H1 (cell line): Measurements from ENCODE around the gene KNDC1. TPM values are rescaled to one million over a fixed set of nuclear protein-coding genes. Genes with fewer than 3 reads are reported as not detected.

ENCODE experiments used
- GTF2F1 ChIP-seq: IDR thresholded peaks from 2 replicates; pipeline ENCODE4 v1.6.1; 2012; ENCODE audit warnings: low read depth, low read length, improper control_type of control experiment, borderline replicate concordance
- ZNF274 ChIP-seq: IDR thresholded peaks from 2 replicates; pipeline ENCODE4 v1.7.0; 2012; ENCODE audit warnings: low read length, borderline replicate concordance; ENCODE audit errors: extremely low read depth
- polyA plus RNA-seq, 7 experiments: library from polyadenylated mRNA; depleted of rRNA in 3 of 7; stranded (reverse) in 5 of 7; unstranded in 2 of 7; fragments of >200 nt in 5 of 7; fragments of 200-250 nt in 2 of 7; gene quantifications; 1 replicate in 5 of 7; 2 replicates in 1 of 7; 4 replicates in 1 of 7; pipeline versions ENCODE4 v1.2.1 to v1.2.3, GENCODE V29; 2011 to 2013; ENCODE audit warnings: missing spikeins in 2 of 7, mixed read lengths in 2 of 7
- total RNA-seq: library from RNA; stranded (reverse); fragmentation: NEBNext Ultra II Directional; extraction: Animal tissue kit (Norgen Biotek cat#: 25700); gene quantifications from 2 replicates; pipeline ENCODE4 v1.2.1, GENCODE V29; 2021

The KNDC1 gene
- total and polyA plus RNA-seq, 2 of the 8 experiments (the other 6 are each of a cell fraction or from before 2014, with no cell fraction given), result 7.5 to 16.7 TPM

DNA sequence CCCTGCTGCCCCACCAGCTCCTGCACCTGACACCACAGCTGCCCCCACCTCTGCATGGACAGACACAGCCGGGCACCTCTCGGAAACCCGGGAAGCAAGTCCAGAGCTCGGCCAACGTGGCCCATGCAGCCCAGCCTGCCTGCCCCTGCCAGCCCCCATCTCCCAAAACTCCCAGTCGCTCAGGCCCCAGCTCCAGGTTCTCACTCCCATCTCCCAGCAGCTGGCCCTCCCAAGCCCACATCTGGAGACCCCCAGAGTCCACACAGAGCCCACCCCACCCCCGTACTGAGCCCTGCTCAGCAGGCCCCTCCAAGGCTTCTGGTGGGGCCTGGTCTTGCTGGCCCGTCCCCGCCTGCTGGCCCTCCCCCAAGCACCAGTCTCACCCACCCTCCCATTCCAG lies 37.8 kb downstream of the KNDC1 start (continued):
- no peak for TF ChIP-seq GTF2F1
- TF ChIP-seq ZNF274, result no peak
